ENCODE data around the gene CCT5.

The CCT5 gene

DNA sequence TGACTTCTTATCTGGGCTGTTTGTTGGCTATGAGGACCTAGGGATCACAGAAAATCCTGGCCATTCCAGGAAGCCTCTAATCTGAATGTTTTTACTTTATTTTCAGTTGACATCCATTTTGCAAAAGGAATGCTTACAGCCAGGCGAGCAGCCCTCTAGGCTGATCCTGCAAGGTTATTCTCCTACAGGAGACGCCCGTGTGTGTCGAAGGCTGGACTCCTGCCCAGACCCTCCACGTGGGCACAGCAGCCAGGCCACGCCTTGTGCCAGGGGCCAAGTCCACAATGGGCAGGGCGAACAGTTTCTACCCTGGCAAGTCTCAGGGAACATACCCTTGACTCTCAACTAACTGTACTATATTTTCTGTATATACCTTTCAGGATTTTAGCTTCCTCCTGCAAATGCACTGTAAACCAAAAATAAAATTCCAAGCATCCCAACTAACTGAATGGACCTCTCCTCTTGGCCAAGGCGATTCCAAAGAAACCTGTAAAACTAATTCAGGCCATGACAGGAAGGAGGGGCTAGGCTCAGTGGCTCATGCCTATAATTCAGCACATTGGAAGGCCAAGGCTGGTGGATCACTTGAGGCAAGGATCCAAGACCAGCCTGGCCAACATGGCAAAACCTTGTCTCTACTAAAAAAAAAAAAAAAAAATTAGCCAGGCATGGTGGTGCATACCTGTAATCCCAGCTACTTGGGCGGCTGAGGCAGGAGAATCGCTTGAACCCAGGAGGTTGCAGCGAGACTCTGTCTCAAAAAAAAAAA, 51.9 kb downstream of the CCT5 start:
- DNase-seq, result no peak

GRCh38 chr5:10303201-10303600, 53.1 kb downstream of the CCT5 start:
- DNase-seq, result no peak

DNA sequence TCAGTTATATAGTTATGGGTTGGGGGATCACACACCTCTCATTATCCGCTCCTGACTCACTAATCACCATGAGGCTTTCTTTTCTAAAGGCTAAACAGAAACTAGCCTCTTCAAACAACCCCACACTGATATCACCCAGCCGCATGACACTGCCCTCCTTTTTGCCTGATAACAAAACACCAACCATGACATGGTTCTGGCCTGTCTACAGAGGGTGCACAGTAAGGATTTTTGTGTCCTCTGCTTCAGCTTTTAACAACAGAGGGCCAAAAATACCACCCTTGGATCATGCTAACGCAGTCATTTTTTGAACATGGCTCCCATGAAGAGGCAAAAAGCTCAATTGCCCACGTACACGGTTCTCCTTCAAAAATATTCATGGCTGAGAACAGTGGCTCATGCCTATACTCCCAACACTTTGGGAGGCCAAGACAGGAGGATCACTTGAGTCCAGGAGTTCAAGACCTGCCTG, 53.7 kb downstream of the CCT5 start:
- DNase-seq, result no peak

DNA sequence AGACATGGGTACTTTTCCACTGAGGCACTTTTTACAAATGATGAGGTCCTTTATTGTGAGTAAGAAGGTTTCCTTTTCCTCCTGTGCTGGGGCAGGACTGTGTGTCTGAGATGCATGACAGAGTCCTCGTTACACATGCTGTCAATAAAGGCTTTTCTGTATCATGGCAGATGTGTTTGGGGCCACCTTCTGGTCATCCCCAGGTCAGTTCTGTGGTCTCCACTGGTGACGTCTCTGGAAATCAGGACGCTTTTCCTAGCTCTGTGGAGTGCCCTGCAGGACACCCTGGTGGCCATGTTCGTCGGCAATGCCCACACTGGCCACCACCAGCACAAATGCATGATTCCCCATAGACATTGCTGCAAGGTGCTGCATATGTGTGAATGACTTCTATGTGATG, 54.9 kb downstream of the CCT5 start:
- no peak for DNase-seq

DNA sequence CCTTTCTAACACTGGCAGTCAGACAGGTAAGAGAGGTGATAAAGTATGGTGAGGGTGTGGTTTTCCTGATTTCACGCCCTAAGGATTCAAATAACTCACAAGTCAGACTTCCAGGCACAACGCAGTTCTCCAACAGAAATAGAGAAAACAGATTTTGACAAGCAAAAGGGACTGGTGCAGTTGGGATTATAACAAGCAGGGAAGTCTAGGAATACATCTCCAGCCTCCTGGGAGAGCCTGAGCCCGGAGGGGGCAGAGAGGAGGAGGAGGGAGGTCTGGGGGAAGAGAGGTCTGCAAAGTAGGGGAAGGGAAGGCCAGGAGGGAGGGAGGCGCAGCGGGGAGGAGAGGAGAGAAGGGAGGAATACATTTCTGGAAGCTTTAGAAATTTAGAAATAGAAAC, 56.0 kb downstream of the CCT5 start:
- no peak for DNase-seq

DNA sequence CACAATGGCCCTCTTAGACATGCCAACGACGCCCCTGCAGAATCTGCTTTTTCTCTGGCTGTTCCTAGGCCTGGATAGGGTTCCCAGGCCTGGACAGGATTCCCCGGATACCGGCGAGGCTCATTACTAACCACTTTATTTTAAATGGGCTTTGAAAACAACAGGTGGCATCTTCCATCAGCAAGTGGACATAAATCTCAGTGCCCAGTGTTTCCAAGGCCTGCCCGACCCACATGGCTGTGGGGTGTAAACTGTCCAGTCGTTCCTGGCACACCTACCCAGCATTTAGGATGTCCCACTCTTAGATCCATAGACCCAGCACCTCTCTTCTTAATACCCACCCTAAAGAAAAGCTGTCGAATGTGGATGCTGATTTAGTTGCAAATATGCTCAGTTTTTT, 56.7 kb downstream of the CCT5 start:
- DNase-seq, result no peak

- DNase-seq, result peak; percentile 48
These were observed 57.4 kb downstream of the CCT5 start, which contains the start of gene CMBL for GRCh38 chr5:10307206-10308148. Gene CMBL (minus strand): TSS chr5:10307902. CDS start chr5:10290762, 17,140 bp downstream.

GRCh38 chr5:10308844-10309243, 58.8 kb downstream of the CCT5 start:
- DNase-seq, result no peak

DNA sequence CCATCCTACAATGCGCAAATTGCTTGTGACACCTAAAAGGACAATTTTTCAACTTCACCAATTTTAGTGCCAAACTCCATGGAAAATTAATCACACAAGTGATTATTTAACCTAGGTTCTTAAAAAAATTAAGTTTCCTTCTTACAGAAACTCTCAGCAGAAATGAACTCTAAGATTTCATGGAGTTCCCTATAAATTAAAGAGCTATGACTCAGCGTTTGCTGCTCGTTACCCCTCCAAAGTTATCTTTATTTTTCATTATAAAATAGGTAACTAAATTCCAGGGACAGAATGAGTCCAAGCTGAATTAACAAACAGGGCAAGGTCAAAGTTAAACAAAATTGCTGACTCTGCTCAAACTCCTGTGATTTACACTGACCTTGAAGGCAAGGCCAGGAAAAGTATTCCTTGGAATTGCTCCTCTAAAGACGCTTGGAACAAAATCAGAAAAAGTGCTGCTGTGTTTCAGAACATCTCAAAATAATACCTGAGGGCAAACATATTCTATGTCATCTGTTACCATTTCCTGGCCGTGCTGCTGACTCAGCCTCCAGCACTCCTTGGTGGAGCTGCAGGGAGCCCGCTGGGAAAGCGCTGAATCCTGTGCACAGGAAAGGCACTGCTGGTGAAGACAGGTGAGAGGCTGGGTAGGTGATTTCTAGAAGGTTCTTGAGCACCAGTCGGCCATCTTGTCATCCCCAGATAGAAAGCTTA, 60.1 kb downstream of the CCT5 start:
- DNase-seq, result peak; percentile 53

GRCh38 chr5:10310835-10311570, 60.9 kb downstream of the CCT5 start:
- DNase-seq, result peak; percentile 46

DNA sequence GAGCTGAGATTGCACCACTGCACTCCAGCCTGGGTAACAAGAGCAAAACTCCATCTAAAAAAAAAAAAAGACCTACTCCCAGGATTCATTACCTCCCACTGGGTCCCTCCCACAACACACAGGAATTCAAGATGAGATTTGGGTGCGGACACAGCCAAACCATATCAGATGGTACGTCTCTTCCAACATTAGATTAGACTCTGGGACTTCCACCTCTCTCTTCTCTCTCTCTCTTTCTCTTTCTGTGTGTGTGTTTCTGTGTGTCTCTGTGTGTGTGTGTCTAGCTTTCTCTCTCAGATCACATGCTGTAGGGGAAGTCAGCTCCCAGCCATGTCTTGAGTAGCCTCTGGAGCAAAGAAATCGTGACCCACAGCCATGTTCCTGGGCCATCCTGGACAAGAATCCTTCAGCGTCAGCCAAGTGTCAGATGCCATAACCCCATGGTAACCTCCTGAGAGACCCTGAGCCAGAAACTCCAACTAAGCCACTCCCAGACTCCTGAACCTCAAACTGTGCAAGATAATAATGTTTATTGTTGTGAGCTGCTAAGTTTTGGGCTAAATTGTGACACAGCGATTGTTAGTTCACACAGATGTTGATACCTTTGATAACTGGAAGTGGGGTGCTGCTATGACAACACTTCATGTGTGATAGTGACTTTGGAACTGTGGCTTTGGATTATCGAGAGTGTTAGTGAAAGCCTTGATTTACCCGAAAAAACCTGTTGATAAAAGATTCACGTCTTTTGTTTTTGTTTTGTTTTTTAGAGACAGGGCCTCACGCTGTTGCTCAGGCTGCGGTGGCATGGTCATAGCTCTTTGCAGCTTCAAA, 61.7 kb downstream of the CCT5 start:
- DNase-seq, result no peak

- DNase-seq, result no peak
These were observed 65.1 kb downstream of the CCT5 start for GRCh38 chr5:10315201-10315600.
